Measurements from ENCODE around the gene ZNF300. TPM values are rescaled to one million over a fixed set of nuclear protein-coding genes. Genes with fewer than 3 reads are reported as not detected.
A peak's percentile ranks its signal among the peaks of the same experiment; 100 is the strongest.

The ZNF300 gene
- total and polyA plus RNA-seq, 2 of the 13 experiments (the other 11 are each of a cell fraction or from before 2014, with no cell fraction given): 2.7 to 6.8 TPM

DNA sequence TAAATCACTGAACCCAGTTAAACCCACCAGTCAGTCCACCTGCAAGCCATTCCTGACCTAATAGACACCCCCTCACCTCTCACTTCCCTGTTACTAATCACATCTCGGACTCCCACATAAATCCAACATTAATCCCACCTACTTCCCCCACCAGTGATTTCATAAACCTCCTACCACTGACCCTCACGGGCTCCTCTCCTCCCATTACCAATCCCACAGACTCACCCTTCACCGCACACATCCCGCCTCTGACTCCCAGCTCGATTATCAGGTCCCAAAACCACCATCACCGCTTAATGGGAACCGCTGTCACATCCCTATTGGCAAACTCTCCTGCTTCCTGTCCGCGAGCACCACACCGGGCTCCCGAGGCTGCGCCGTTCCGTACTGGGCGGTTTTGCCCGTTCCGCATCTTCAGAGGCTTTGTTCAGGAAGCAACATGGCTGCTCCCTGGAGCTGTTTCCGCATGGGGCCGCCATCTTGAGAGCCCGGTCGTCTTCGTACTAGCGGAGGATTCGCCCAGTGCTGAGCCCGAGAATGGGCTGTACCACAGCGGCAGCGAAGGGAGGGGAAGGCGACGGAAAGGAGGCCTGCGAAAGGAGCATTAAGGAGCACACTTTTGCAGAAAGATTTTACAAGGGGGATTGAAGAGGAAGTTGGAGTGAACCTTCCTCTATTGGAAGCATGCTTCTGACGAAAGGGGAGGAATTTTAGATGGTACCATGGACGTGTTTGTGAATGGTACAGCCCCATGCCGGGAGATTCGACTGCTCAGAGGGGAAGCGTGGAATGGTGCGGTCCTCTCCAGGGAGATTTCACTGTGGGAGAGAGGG, at the start of gene ZNF300 (continued):
- TF ChIP-seq, protein P1, sequence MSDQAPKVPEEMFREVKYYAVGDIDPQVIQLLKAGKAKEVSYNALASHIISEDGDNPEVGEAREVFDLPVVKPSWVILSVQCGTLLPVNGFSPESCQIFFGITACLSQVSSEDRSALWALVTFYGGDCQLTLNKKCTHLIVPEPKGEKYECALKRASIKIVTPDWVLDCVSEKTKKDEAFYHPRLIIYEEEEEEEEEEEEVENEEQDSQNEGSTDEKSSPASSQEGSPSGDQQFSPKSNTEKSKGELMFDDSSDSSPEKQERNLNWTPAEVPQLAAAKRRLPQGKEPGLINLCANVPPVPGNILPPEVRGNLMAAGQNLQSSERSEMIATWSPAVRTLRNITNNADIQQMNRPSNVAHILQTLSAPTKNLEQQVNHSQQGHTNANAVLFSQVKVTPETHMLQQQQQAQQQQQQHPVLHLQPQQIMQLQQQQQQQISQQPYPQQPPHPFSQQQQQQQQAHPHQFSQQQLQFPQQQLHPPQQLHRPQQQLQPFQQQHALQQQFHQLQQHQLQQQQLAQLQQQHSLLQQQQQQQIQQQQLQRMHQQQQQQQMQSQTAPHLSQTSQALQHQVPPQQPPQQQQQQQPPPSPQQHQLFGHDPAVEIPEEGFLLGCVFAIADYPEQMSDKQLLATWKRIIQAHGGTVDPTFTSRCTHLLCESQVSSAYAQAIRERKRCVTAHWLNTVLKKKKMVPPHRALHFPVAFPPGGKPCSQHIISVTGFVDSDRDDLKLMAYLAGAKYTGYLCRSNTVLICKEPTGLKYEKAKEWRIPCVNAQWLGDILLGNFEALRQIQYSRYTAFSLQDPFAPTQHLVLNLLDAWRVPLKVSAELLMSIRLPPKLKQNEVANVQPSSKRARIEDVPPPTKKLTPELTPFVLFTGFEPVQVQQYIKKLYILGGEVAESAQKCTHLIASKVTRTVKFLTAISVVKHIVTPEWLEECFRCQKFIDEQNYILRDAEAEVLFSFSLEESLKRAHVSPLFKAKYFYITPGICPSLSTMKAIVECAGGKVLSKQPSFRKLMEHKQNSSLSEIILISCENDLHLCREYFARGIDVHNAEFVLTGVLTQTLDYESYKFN (CRISPR knock-in tag; conservative IDR thresholded peaks at IDR 0.05): peak; percentile 39; the same call in 1 of the 2 replicates
- 0 out of 2 replicates have a peak, but pooled peaks have one; percentile 52 for TF ChIP-seq ZFP82 (CRISPR knock-in tag; IDR thresholded peaks at IDR 0.05; ENCODE audit: borderline replicate concordance)
- TF ChIP-seq SKI (IDR thresholded peaks at IDR 0.05; ENCODE audit: partially characterized antibody): no peak
- no peak for TF ChIP-seq ZNF207 (IDR thresholded peaks at IDR 0.05; ENCODE audit: borderline replicate concordance)
- TF ChIP-seq, protein P2, sequence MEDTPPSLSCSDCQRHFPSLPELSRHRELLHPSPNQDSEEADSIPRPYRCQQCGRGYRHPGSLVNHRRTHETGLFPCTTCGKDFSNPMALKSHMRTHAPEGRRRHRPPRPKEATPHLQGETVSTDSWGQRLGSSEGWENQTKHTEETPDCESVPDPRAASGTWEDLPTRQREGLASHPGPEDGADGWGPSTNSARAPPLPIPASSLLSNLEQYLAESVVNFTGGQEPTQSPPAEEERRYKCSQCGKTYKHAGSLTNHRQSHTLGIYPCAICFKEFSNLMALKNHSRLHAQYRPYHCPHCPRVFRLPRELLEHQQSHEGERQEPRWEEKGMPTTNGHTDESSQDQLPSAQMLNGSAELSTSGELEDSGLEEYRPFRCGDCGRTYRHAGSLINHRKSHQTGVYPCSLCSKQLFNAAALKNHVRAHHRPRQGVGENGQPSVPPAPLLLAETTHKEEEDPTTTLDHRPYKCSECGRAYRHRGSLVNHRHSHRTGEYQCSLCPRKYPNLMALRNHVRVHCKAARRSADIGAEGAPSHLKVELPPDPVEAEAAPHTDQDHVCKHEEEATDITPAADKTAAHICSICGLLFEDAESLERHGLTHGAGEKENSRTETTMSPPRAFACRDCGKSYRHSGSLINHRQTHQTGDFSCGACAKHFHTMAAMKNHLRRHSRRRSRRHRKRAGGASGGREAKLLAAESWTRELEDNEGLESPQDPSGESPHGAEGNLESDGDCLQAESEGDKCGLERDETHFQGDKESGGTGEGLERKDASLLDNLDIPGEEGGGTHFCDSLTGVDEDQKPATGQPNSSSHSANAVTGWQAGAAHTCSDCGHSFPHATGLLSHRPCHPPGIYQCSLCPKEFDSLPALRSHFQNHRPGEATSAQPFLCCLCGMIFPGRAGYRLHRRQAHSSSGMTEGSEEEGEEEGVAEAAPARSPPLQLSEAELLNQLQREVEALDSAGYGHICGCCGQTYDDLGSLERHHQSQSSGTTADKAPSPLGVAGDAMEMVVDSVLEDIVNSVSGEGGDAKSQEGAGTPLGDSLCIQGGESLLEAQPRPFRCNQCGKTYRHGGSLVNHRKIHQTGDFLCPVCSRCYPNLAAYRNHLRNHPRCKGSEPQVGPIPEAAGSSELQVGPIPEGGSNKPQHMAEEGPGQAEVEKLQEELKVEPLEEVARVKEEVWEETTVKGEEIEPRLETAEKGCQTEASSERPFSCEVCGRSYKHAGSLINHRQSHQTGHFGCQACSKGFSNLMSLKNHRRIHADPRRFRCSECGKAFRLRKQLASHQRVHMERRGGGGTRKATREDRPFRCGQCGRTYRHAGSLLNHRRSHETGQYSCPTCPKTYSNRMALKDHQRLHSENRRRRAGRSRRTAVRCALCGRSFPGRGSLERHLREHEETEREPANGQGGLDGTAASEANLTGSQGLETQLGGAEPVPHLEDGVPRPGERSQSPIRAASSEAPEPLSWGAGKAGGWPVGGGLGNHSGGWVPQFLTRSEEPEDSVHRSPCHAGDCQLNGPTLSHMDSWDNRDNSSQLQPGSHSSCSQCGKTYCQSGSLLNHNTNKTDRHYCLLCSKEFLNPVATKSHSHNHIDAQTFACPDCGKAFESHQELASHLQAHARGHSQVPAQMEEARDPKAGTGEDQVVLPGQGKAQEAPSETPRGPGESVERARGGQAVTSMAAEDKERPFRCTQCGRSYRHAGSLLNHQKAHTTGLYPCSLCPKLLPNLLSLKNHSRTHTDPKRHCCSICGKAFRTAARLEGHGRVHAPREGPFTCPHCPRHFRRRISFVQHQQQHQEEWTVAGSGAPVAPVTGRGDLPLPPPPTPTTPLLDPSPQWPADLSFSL (CRISPR knock-in tag; IDR thresholded peaks at IDR 0.05): no peak
- TF ChIP-seq ZNF616 (CRISPR knock-in tag; IDR thresholded peaks at IDR 0.05; ENCODE audit: low read depth): no peak
- TF ChIP-seq, protein P3, sequence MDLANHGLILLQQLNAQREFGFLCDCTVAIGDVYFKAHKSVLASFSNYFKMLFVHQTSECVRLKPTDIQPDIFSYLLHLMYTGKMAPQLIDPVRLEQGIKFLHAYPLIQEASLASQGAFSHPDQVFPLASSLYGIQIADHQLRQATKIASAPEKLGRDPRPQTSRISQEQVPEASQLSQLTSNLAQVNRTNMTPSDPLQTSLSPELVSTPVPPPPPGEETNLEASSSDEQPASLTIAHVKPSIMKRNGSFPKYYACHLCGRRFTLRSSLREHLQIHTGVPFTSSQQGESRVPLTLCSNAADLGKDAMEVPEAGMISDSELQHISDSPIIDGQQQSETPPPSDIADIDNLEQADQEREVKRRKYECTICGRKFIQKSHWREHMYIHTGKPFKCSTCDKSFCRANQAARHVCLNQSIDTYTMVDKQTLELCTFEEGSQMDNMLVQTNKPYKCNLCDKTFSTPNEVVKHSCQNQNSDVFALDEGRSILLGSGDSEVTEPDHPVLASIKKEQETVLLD (CRISPR knock-in tag; IDR thresholded peaks at IDR 0.05; ENCODE audit: low read depth): peak; percentile 41; the same call in 1 of the 2 replicates
- TF ChIP-seq, protein P4, sequence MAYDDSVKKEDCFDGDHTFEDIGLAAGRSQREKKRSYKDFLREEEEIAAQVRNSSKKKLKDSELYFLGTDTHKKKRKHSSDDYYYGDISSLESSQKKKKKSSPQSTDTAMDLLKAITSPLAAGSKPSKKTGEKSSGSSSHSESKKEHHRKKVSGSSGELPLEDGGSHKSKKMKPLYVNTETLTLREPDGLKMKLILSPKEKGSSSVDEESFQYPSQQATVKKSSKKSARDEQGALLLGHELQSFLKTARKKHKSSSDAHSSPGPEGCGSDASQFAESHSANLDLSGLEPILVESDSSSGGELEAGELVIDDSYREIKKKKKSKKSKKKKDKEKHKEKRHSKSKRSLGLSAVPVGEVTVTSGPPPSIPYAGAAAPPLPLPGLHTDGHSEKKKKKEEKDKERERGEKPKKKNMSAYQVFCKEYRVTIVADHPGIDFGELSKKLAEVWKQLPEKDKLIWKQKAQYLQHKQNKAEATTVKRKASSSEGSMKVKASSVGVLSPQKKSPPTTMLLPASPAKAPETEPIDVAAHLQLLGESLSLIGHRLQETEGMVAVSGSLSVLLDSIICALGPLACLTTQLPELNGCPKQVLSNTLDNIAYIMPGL (CRISPR knock-in tag; IDR thresholded peaks at IDR 0.05; ENCODE audit: borderline replicate concordance in 1 of 2, low read depth in 1 of 2): peak; percentile 26 to 38; a peak in 1 of 4 replicates
- TF ChIP-seq ZNF333 (CRISPR knock-in tag; IDR thresholded peaks at IDR 0.05; ENCODE audit: borderline replicate concordance): no peak
- peak; percentile 30; the same call in 1 of the 2 replicates for TF ChIP-seq ZNF598 (CRISPR knock-in tag; IDR thresholded peaks at IDR 0.05; ENCODE audit: borderline replicate concordance)
- TF ChIP-seq ZFP36L1 (CRISPR knock-in tag; IDR thresholded peaks at IDR 0.05): 0 out of 2 replicates have a peak, but pooled peaks have one; percentile 14
- no peak for TF ChIP-seq ZNF326 (CRISPR knock-in tag; IDR thresholded peaks at IDR 0.05; ENCODE audit: borderline replicate concordance)
- TF ChIP-seq ZNF629 (CRISPR knock-in tag; conservative IDR thresholded peaks at IDR 0.05): no peak
